A549 treated with DMSO at 1 μM for 4 hours (cell line): ENCODE results near the gene LRIT3. TPM values are rescaled to one million over a fixed set of nuclear protein-coding genes. Genes with fewer than 3 reads are reported as not detected.

Experiments
- total RNA-seq: library from RNA; stranded (reverse); fragments of 200-300 nt; extraction: Qiagen RNA extraction; gene quantifications from 5 replicates; pipeline ENCODE4 v1.2.3, GENCODE V29; 2022; ENCODE audit warnings: low read depth

LRIT3 gene, protein sequence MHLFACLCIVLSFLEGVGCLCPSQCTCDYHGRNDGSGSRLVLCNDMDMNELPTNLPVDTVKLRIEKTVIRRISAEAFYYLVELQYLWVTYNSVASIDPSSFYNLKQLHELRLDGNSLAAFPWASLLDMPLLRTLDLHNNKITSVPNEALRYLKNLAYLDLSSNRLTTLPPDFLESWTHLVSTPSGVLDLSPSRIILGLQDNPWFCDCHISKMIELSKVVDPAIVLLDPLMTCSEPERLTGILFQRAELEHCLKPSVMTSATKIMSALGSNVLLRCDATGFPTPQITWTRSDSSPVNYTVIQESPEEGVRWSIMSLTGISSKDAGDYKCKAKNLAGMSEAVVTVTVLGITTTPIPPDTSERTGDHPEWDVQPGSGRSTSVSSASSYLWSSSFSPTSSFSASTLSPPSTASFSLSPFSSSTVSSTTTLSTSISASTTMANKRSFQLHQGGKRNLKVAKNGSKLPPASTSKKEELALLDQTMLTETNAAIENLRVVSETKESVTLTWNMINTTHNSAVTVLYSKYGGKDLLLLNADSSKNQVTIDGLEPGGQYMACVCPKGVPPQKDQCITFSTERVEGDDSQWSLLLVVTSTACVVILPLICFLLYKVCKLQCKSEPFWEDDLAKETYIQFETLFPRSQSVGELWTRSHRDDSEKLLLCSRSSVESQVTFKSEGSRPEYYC
- 0.03 to 0.07 TPM (median 0.06 TPM) in 4 of 5 replicates, not detected in the other for total RNA-seq

DNA sequence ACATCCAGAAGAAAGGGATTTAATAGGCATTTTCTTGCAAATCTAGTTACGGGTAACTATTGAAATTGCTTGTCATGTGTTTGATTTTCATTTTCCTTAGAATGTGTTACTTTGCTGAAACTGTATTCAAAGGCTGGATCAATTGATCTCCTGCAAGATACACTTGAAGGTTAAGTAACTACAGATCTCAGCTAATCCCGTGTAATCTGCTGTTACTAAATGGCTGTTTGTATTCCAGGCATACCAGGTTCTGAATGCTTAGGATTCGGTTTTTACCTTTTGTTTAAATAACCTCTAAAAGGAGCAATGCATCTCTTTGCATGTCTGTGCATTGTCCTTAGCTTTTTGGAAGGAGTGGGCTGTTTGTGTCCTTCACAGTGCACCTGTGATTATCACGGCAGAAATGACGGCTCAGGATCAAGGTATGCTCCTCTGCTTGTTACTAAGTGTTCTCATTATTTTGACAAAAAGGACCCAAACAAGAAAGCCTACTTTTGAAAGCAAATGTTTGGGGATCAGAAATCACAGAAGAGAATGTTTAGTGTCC, at the start of gene LRIT3:
TSS of gene LRIT3 (plus strand) at position 212 of the 547 bp plus-strand sequence. CDS start at position 307, 95 bp downstream.

DNA sequence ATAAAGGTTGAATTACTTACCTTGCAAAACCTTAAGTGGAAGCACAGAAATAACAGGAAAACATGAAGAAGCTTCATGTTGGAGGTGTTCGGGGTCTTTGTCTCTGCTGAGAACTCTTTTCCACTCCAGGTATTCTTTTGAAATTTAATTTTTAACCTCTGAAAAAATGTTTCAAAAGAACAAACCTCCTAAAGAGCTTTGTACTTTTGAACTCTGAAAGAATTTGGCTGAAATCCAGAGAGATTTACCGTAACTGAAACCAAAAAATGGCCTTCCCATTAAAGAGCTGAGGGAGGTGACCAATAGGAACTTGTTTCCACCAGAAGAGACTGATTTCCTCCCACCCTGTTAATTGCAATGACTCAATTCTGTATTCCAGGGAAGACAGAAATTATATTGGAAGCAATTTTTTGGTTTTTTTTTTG, 46.0 kb upstream of the LRIT3 start, which contains the start of gene CFI:
TSS of gene CFI (minus strand) at position 105 of the 425 bp plus-strand sequence. CDS start at position 77, 28 bp downstream.

DNA sequence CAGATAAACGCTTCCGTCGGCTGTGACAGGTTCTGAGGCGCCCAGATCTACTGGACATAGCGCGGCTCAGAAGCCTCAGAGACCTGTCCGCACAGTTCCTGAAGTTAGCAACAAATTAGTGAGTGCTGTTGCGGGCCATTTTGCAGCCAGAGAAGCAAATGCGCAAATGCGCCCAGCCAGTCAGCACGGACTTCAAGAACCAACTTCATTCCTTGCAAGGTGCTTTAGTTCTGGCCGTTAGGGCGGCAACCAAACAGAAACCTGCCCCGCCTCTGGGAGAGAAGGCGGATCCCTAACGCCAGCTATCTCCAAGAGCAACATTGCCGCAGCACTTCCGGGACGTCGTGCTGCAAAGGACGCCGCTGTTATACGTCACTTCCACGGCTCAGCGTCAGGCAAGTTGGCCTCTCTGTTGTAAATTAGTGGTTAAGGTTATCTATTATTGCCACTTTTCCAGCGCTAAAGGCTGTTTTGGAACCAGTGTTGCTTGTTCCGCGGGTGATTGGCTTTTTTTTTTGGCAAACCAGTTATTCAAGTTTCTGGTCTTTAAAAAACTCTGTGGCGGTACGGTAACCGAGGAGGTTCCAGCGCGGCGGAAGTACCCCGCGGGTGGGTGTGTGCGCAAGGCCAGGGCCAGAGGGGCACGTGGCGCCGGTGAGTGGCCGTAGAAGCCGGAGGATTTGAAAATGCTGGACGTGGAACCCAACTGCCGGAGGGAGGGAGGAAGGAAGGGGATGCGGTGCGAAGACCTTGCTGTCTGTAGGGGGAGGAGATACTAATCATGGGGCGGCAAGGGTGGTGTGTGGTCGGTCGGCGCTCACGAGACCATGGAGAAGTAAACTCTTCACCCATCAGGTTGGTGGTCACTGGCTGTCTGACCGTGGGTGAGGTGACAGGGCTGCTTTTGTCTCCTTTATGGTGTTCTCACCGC, 32.5 kb upstream of the LRIT3 start, which contains the start of gene GAR1:
TSS of gene GAR1 (plus strand) at position 612 of the 931 bp plus-strand sequence. CDS start 403 bp downstream, outside the sequence.

DNA sequence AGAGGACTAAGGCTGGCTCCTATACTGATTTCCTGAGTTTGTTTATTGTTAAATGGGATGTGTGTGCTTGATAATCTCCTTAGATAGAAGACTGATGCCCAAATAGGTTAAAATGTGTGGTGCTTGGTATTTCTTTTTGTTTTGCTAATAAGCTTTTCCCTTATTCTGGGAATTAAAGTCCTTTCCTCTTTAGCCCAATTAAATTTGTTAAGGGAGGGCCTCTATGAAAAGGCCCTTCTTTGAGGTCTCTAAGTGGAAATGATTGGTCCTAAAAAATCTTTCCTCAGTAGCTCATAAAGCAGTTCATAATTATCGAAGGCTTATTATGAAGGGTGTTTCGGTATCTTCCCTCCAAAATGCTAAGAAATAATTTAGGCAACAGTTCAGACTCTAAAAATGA, 20.2 kb upstream of the LRIT3 start, which contains the start of gene RRH:
TSS of gene RRH (plus strand) at position 301 of the 400 bp plus-strand sequence. CDS start at position 357, 56 bp downstream.

DNA sequence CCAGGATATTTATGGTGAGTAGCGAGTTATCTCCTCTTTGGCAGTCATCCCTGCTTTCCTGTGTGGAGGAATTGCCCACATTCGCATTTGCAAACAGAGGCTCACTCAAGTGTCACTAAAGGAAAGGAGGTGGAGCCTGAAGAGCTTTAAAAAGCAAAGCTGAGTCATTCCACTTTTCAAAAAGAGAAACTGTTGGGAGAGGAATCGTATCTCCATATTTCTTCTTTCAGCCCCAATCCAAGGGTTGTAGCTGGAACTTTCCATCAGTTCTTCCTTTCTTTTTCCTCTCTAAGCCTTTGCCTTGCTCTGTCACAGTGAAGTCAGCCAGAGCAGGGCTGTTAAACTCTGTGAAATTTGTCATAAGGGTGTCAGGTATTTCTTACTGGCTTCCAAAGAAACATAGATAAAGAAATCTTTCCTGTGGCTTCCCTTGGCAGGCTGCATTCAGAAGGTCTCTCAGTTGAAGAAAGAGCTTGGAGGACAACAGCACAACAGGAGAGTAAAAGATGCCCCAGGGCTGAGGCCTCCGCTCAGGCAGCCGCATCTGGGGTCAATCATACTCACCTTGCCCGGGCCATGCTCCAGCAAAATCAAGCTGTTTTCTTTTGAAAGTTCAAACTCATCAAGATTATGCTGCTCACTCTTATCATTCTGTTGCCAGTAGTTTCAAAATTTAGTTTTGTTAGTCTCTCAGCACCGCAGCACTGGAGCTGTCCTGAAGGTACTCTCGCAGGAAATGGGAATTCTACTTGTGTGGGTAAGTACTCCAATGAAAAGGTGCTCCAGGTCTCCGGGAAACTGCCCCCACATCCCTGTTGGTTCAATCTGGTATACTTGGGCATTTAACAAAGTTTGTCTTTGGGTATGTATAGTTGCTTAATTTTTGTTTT, 65.0 kb downstream of the LRIT3 start, which contains the start of gene EGF:
TSS of gene EGF (plus strand) at position 178 of the 890 bp plus-strand sequence. CDS start at position 631, 453 bp downstream.

Other genes starting within 250 kb of the LRIT3 start
- gene CASP6, start 144.7 kb upstream of the LRIT3 start, total RNA-seq: 13.6 to 17.1 TPM (median 14.7 TPM) in 5 replicates
- gene PLA2G12A, start 118.0 kb upstream of the LRIT3 start, total RNA-seq: 7.9 to 11.6 TPM (median 10.7 TPM) in 5 replicates
- gene CFI, start 46.1 kb upstream of the LRIT3 start, total RNA-seq: 0.52 to 0.73 TPM (median 0.67 TPM) in 5 replicates
- gene GAR1, start 32.3 kb upstream of the LRIT3 start, total RNA-seq: 41.2 to 48.4 TPM (median 42.9 TPM) in 5 replicates
- 0.06 to 0.15 TPM (median 0.11 TPM) in 3 of 5 replicates, not detected in the others for gene RRH, start 20.1 kb upstream of the LRIT3 start, total RNA-seq
- 0.20 to 0.63 TPM (median 0.32 TPM) in 5 replicates for gene EGF, start 64.8 kb downstream of the LRIT3 start, total RNA-seq